CD1c-positive myeloid dendritic cell (primary cell): ENCODE data around the gene TBX20.
"Not testable (repeated sequence)": the region's sequence is repeated elsewhere in the genome, so short reads cannot be mapped to it uniquely, and the experiment has no call there.

ENCODE experiments used
- DNase-seq: peaks from one replicate; pipeline ENCODE4 v3.0.0-alpha.2; 2016; ENCODE audit errors: extremely low spot score

Gene TBX20

GRCh38 chr7:35161059-35161740, 92.7 kb downstream of the TBX20 start:
- not testable (repeated sequence) for DNase-seq
